Lung (tissue), 12 donors: ENCODE measurements around the gene CHST11. TPM values are rescaled to one million over a fixed set of nuclear protein-coding genes. Genes with fewer than 3 reads are reported as not detected.
A peak's percentile ranks its signal among the peaks of the same experiment; 100 is the strongest.

Source experiments
- ATAC-seq: fragments of 200-7000 bp; cut with Tn5 transposase; one replicate; pipeline ENCODE4 v1.9.1; 2020; ENCODE audit warnings: moderate number of reproducible peaks; ENCODE audit not compliant: insufficient read depth, low FRiP score
- DNase-seq, 3 donors: peaks; one replicate each; pipeline ENCODE4 v3.0.0-alpha.2; 2013 to 2017
- H3K27ac ChIP-seq, 2 donors: one replicate each; pipeline ENCODE4 v1.5.1; 2013; ENCODE audit warnings: mild to moderate bottlenecking in 2 of 2, moderate library complexity in 2 of 2, control low read depth in 1 of 2, inconsistent platforms in 1 of 2, low read depth in 1 of 2, low read length in 1 of 2
- H3K27me3 ChIP-seq, 3 donors: one replicate each; pipeline ENCODE4 v1.5.1; 2013; ENCODE audit warnings: low read length in 2 of 3; ENCODE audit not compliant: control insufficient read depth in 3 of 3, insufficient read depth in 3 of 3
- H3K36me3 ChIP-seq, 4 donors: one replicate each; pipeline ENCODE4 v1.5.1; 2013; ENCODE audit warnings: low read length in 4 of 4, mild to moderate bottlenecking in 1 of 4, moderate library complexity in 1 of 4; ENCODE audit not compliant: control insufficient read depth in 4 of 4, insufficient read depth in 4 of 4
- H3K4me1 ChIP-seq, 5 donors: one replicate each; pipeline ENCODE4 v1.5.1; 2013; ENCODE audit warnings: low read length in 5 of 5, mild to moderate bottlenecking in 2 of 5, moderate library complexity in 1 of 5; ENCODE audit not compliant: control insufficient read depth in 5 of 5, insufficient read depth in 5 of 5
- H3K4me3 ChIP-seq: one replicate; pipeline ENCODE4 v1.5.1; 2013; ENCODE audit warnings: mild to moderate bottlenecking, control low read depth, moderate library complexity
- H3K9ac ChIP-seq, 2 donors: one replicate each; pipeline ENCODE4 v1.5.1; 2013; ENCODE audit warnings: low read length in 2 of 2, control low read depth in 1 of 2; ENCODE audit not compliant: insufficient read depth in 1 of 2
- H3K9me3 ChIP-seq, 4 donors: one replicate each; pipeline ENCODE4 v1.5.1; 2013; ENCODE audit warnings: low read length in 3 of 4, mild to moderate bottlenecking in 1 of 4, moderate library complexity in 1 of 4; ENCODE audit not compliant: control insufficient read depth in 4 of 4, insufficient read depth in 3 of 4
- WGBS, 2 donors: extraction: QIAGEN DNeasy Blood & Tissue Kit; methylation state at CpG; one replicate each; pipeline ENCODE4 v1.1.7; 2013; 5-methylcytosine and 5-hydroxymethylcytosine counted together
- polyA plus RNA-seq, 2 donors: library from polyadenylated mRNA; stranded (reverse); fragments of 200-250 nt; gene quantifications; one replicate each; pipeline ENCODE4 v1.2.1, GENCODE V29; 2013
- total RNA-seq, 2 donors: library from RNA; depleted of rRNA in 1 of 2; stranded (reverse); fragments of >200 nt in 1 of 2; gene quantifications; one replicate each; pipeline ENCODE4 v1.2.1, GENCODE V29; 2014 to 2021
- TF ChIP-seq, protein P1 (sequence below): IDR thresholded peaks from 2 replicates; pipeline ENCODE4 v1.5.1; 2012; ENCODE audit warnings: mild to moderate bottlenecking; ENCODE audit errors: control extremely low read depth, extremely low read depth
- donor health status: control.
- donor health status: control.
- donor health status: Bipolar disorder and iron deficiency.
- donor health status: healthy.
- donor health status: DM: yes; HTN: yes; CAD: no.

The CHST11 gene
- total and polyA plus RNA-seq, 4 donors, result 9.0 to 63.2 (median 27.7) TPM

DNA sequence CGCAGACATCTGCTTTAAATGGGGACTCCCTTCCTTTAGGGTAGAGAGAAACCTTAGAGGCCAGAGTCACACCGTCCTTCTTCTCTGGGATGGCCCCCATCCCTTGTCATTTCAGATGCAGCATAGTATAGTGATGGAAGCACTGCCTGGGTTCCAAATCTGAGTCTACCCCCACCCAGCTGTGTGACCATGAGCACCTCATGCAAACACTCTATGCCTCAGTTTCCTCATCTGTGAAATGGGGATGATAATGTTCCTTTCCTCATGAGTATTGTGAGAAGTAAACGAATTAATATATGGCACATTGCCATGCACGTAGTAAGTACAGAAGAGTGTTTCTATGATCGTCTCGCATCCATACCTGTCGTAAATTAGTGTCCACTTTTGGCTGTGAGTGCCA lies 259.4 kb downstream of the CHST11 start:
- 95 to 97% methylated on average over 7 of the region's 7 CpGs for WGBS, 2 donors
- Histone ChIP-seq H3K9me3 (no peaks in the 10 kb centered on the region), H3K4me3 (no peak overlapping the region), H3K9ac (no peak overlapping the region), H3K27me3 (no peaks in the 10 kb centered on the region), H3K27ac (no peak overlapping the region), H3K4me1 (peaks cover 0 to 44% (median 20%) of the 10 kb centered on the region in 5 donors), H3K36me3 (no peaks in the 10 kb centered on the region)
- no peak for DNase-seq
- no peak for ATAC-seq
- TF ChIP-seq, protein P1, sequence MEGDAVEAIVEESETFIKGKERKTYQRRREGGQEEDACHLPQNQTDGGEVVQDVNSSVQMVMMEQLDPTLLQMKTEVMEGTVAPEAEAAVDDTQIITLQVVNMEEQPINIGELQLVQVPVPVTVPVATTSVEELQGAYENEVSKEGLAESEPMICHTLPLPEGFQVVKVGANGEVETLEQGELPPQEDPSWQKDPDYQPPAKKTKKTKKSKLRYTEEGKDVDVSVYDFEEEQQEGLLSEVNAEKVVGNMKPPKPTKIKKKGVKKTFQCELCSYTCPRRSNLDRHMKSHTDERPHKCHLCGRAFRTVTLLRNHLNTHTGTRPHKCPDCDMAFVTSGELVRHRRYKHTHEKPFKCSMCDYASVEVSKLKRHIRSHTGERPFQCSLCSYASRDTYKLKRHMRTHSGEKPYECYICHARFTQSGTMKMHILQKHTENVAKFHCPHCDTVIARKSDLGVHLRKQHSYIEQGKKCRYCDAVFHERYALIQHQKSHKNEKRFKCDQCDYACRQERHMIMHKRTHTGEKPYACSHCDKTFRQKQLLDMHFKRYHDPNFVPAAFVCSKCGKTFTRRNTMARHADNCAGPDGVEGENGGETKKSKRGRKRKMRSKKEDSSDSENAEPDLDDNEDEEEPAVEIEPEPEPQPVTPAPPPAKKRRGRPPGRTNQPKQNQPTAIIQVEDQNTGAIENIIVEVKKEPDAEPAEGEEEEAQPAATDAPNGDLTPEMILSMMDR, result no peak

DNA sequence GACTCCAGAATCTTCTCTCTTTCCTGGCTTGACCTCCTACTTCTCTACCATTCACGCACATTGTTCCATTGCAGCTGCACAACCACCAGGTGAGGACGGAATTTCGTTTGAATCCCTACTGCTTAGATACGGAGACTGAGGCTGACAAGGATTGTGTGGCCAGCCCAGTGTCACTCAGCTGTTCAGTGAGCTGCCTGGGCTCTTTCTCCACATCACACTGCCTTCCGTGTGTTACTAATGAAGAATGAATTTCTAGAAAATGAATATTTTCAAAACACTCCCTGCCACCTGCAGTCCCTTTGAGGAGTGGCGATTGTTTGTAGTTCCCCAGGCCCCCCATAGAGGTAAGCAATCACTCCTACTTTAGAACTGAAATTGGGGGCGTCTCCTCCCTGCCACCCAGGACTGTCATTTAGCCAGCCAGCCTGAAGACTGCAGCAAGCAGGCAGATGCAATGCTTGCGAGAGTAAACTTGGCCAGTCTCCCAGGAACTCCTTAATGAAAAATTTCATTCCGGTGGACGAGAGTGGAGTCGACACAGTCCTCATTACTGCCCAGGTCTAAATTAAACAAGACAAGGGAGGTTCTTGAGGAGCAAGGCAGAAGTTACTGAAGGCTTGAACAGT lies 261.7 kb downstream of the CHST11 start:
- WGBS, 2 donors, result 58 to 75% methylated on average over 11 of the region's 11 CpGs

DNA sequence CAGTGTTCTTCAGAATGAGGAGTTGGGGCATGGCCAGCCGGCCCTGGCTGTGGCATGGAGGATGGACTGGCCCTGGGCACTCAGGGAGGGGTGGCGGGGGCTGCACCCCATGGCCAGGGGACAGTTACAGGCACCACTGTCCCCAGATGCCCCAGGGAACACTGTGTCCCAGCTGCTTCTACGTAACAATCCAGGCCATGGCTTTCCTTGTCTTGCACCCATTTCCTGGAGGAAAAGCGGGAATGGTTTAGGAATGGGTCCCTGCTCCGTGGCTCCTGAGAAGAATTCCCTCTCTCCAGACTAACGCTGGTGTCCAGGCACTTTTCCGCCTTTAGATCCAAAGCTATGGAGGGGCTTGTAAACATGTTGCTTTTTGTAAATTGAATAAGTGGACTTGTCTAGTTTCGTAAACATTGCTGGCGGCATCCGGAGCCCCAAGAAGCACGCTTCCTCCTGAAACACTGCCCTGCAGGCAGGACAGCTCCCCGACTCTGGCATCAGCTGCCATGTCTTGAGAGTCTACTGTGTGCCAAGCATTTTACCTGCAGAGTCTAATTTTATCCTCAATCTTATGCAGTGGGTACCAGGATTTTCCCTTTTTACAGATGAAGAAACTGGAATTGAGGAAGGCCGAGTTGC lies 263.1 kb downstream of the CHST11 start:
- TF ChIP-seq, protein P1, result no peak
- peak overlapping the region in 1 of 2 donors; percentile 51 for H3K9ac ChIP-seq
- no peaks in the 10 kb centered on the region for H3K27me3 ChIP-seq
- H3K4me1 ChIP-seq, result peaks cover 0 to 30% (median 6%) of the 10 kb centered on the region in 5 donors
- WGBS, 2 donors, result 54 to 62% methylated on average over 13 of the region's 13 CpGs
- no peaks in the 10 kb centered on the region for H3K36me3 ChIP-seq
- DNase-seq (peak; percentile 44 to 60 (median 49)), ATAC-seq (no peak)
- H3K27ac ChIP-seq, result peak overlapping the region in 1 of 2 donors; percentile 86
- no peaks in the 10 kb centered on the region for H3K9me3 ChIP-seq
- no peak overlapping the region for H3K4me3 ChIP-seq

More for the DNA sequence above, 261.7 kb downstream of the CHST11 start:
- no peaks in the 10 kb centered on the region for H3K36me3 ChIP-seq
- ATAC-seq (peak; percentile 36), DNase-seq (peak; percentile 53 to 77 (median 53))
- H3K4me1 ChIP-seq, result peaks cover 0 to 30% (median 6%) of the 10 kb centered on the region in 5 donors
- H3K27ac ChIP-seq, result peak overlapping the region in 1 of 2 donors; percentile 11
- no peaks in the 10 kb centered on the region for H3K9me3 ChIP-seq
- H3K27me3 ChIP-seq, result no peaks in the 10 kb centered on the region
- no peak overlapping the region for H3K4me3 ChIP-seq
- H3K9ac ChIP-seq, result no peak overlapping the region
- TF ChIP-seq, protein P1, result no peak
